Astrocyte (in vitro differentiated cells and primary cell): ENCODE results near the gene KDM3B.

Experiments
- EZH2 ChIP-seq: IDR thresholded peaks from 2 replicates; pipeline ENCODE4 v1.6.1; 2012; ENCODE audit warnings: mild to moderate bottlenecking, low read length, inconsistent platforms; ENCODE audit not compliant: insufficient read depth
- TF ChIP-seq, protein P1 (sequence below): IDR thresholded peaks from 2 replicates; pipeline ENCODE4 v1.5.1; 2011; ENCODE audit warnings: low read depth, mild to moderate bottlenecking, inconsistent platforms, low read length, moderate library complexity; ENCODE audit not compliant: insufficient read depth

DNA sequence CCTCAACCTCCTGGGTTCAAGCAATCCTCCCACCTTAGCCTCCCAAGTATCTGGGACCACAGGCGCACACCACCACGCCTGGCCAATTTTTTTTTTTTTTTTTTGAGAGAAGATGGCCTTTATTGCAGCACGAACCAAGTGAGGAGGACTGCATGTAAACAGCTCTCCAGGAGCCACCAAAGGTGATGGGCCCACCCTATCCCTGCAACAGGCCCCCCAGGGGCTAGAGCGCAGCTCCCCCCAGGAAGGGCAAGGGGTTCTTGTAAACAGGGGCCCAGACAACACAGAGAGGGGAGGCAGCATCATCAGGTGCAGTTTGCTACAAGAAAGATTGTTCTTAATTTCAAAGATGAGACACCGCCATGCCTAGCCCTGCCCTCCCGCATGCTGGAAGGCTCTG, 100.2 kb downstream of the KDM3B start:
- TF ChIP-seq, protein P1, sequence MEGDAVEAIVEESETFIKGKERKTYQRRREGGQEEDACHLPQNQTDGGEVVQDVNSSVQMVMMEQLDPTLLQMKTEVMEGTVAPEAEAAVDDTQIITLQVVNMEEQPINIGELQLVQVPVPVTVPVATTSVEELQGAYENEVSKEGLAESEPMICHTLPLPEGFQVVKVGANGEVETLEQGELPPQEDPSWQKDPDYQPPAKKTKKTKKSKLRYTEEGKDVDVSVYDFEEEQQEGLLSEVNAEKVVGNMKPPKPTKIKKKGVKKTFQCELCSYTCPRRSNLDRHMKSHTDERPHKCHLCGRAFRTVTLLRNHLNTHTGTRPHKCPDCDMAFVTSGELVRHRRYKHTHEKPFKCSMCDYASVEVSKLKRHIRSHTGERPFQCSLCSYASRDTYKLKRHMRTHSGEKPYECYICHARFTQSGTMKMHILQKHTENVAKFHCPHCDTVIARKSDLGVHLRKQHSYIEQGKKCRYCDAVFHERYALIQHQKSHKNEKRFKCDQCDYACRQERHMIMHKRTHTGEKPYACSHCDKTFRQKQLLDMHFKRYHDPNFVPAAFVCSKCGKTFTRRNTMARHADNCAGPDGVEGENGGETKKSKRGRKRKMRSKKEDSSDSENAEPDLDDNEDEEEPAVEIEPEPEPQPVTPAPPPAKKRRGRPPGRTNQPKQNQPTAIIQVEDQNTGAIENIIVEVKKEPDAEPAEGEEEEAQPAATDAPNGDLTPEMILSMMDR, result no peak
- TF ChIP-seq EZH2, result no peak
